Neuronal stem cell (in vitro differentiated cells): ENCODE results near the gene PFDN6.

Source experiments
- DNase-seq: peaks from one replicate; pipeline ENCODE4 v3.0.0-alpha.2; 2013; ENCODE audit warnings: low spot score
- H2AFZ ChIP-seq: one replicate; pipeline ENCODE4 v1.6.1; 2013; ENCODE audit warnings: mild to moderate bottlenecking, low read length, inconsistent platforms
- H2AK5ac ChIP-seq: 2 replicates; pipeline ENCODE4 v1.6.1; 2013; ENCODE audit warnings: low read depth, mild to moderate bottlenecking, inconsistent platforms, low read length, moderate library complexity, mixed read lengths
- H2BK120ac ChIP-seq: 2 replicates; pipeline ENCODE4 v1.6.1; 2013; ENCODE audit warnings: low read depth, mild to moderate bottlenecking, inconsistent platforms, low read length, moderate library complexity, mixed read lengths
- H2BK12ac ChIP-seq: one replicate; pipeline ENCODE4 v1.6.1; 2013; ENCODE audit warnings: low read length, inconsistent platforms
- H2BK15ac ChIP-seq: 2 replicates; pipeline ENCODE4 v1.6.1; 2013; ENCODE audit warnings: mild to moderate bottlenecking, low read length, inconsistent platforms, mixed read lengths
- H2BK5ac ChIP-seq: one replicate; pipeline ENCODE4 v1.6.1; 2013; ENCODE audit warnings: inconsistent platforms, mild to moderate bottlenecking, low read length, moderate library complexity
- H3K14ac ChIP-seq: one replicate; pipeline ENCODE4 v1.6.1; 2013; ENCODE audit warnings: low read length, inconsistent platforms
- H3K18ac ChIP-seq: 2 replicates; pipeline ENCODE4 v1.6.1; 2013; ENCODE audit warnings: low read length, inconsistent platforms
- H3K23ac ChIP-seq: 2 replicates; pipeline ENCODE4 v1.6.1; 2013; ENCODE audit warnings: low read depth, mild to moderate bottlenecking, mixed read lengths, low read length, inconsistent platforms; ENCODE audit not compliant: poor library complexity
- H3K27ac ChIP-seq: replicated peaks from 3 replicates; pipeline ENCODE4 v1.5.1; 2013; ENCODE audit warnings: low read length, inconsistent platforms
- H3K27me3 ChIP-seq, 3 experiments: 2 replicates each; pipeline ENCODE4 v1.6.1; 2013; ENCODE audit warnings: low read length in 3 of 3, mild to moderate bottlenecking in 2 of 3, inconsistent platforms in 1 of 3, low read depth in 1 of 3, mixed read lengths in 1 of 3, moderate library complexity in 1 of 3; ENCODE audit not compliant: control insufficient read depth in 3 of 3, insufficient read depth in 3 of 3
- H3K36me3 ChIP-seq, 2 donors: replicated peaks in 1 of 2; 2 replicates each; pipeline ENCODE4 v1.6.1; 2013; ENCODE audit warnings: low read length in 2 of 2; ENCODE audit not compliant: control insufficient read depth in 2 of 2, insufficient read depth in 2 of 2
- H3K4ac ChIP-seq: 2 replicates; pipeline ENCODE4 v1.6.1; 2013; ENCODE audit warnings: inconsistent platforms, mild to moderate bottlenecking, low read length, moderate library complexity
- H3K4me1 ChIP-seq, 2 donors: 1 replicate in 1 of 2; 2 replicates in 1 of 2; pipeline ENCODE4 v1.6.1; 2013; ENCODE audit warnings: low read length in 2 of 2, low read depth in 1 of 2; ENCODE audit not compliant: control insufficient read depth in 2 of 2, insufficient read depth in 1 of 2
- H3K4me2 ChIP-seq: one replicate; pipeline ENCODE4 v1.6.1; 2013; ENCODE audit warnings: mild to moderate bottlenecking, low read length, inconsistent platforms; ENCODE audit not compliant: insufficient read depth, poor library complexity, severe bottlenecking
- H3K4me3 ChIP-seq, 2 donors: 2 replicates each; pipeline ENCODE4 v1.5.1; 2013; ENCODE audit warnings: low read length in 2 of 2, mild to moderate bottlenecking in 2 of 2, inconsistent platforms in 1 of 2, moderate library complexity in 1 of 2
- H3K79me1 ChIP-seq: one replicate; pipeline ENCODE4 v1.6.1; 2013; ENCODE audit warnings: low read depth, mild to moderate bottlenecking, inconsistent platforms, low read length, moderate library complexity
- H3K9ac ChIP-seq: one replicate; pipeline ENCODE4 v1.6.1; 2013; ENCODE audit warnings: mild to moderate bottlenecking, low read depth, low read length, inconsistent platforms; ENCODE audit not compliant: poor library complexity
- H3K9me3 ChIP-seq, 2 donors: replicated peaks in 1 of 2; 2 replicates each; pipeline versions ENCODE3 to v1.6.1; 2013; ENCODE audit warnings: low read length in 2 of 2, mild to moderate bottlenecking in 2 of 2, inconsistent platforms in 1 of 2, low read depth in 1 of 2, mixed read lengths in 1 of 2, moderate library complexity in 1 of 2; ENCODE audit not compliant: control insufficient read depth in 2 of 2, insufficient read depth in 1 of 2
- H4K8ac ChIP-seq: one replicate; pipeline ENCODE4 v1.6.1; 2013; ENCODE audit warnings: low read depth, mild to moderate bottlenecking, inconsistent platforms, low read length, moderate library complexity
- H4K91ac ChIP-seq: one replicate; pipeline ENCODE4 v1.6.1; 2013; ENCODE audit warnings: low read length, low read depth, mild to moderate bottlenecking, inconsistent platforms; ENCODE audit not compliant: poor library complexity
- WGBS, 2 donors: extraction: QIAGEN DNeasy Blood & Tissue Kit; methylation state at CpG; one replicate each; pipeline ENCODE4 v1.1.7; 2013; ENCODE audit warnings: missing lambda C conversion rate in 2 of 2, mixed read lengths in 1 of 2; ENCODE audit not compliant: insufficient read length in 2 of 2, insufficient replicate concordance in 1 of 2; ENCODE audit errors: extremely low coverage in 2 of 2; 5-methylcytosine and 5-hydroxymethylcytosine counted together

Gene PFDN6

GRCh38 chr6:33301877-33302276 is 12.5 kb downstream of the PFDN6 start:
- H2BK5ac ChIP-seq, result no peak overlapping the region
- DNase-seq, result no peak
- no peak overlapping the region for H3K4me2 ChIP-seq
- no CpG with 5 or more reads among the region's 3 CpGs for WGBS, 2 donors
- H4K8ac ChIP-seq, result no peak overlapping the region
- H2BK15ac ChIP-seq, result no peak overlapping the region
- H3K4me1 ChIP-seq, result peaks cover 4 to 6% of the 10 kb centered on the region in 2 donors
- no peak overlapping the region for H3K18ac ChIP-seq
- no peak overlapping the region for H2BK120ac ChIP-seq
- H3K14ac ChIP-seq, result no peak overlapping the region
- no peak overlapping the region for H4K91ac ChIP-seq
- no peak overlapping the region for H3K4ac ChIP-seq
- no peak overlapping the region for H2BK12ac ChIP-seq
- H3K79me1 ChIP-seq, result peaks cover 5% of the 10 kb centered on the region
- H3K23ac ChIP-seq, result no peak overlapping the region
- H3K27ac ChIP-seq, result no peak overlapping the region
- H3K36me3 ChIP-seq, result peaks cover 1 to 40% of the 10 kb centered on the region in 2 donors
- no peaks in the 10 kb centered on the region for H3K9me3 ChIP-seq
- no peak overlapping the region for H3K9ac ChIP-seq
- H2AK5ac ChIP-seq, result no peak overlapping the region
- no peak overlapping the region for H2AFZ ChIP-seq
- H3K27me3 ChIP-seq, result no peaks in the 10 kb centered on the region
- no peak overlapping the region for H3K4me3 ChIP-seq

DNA sequence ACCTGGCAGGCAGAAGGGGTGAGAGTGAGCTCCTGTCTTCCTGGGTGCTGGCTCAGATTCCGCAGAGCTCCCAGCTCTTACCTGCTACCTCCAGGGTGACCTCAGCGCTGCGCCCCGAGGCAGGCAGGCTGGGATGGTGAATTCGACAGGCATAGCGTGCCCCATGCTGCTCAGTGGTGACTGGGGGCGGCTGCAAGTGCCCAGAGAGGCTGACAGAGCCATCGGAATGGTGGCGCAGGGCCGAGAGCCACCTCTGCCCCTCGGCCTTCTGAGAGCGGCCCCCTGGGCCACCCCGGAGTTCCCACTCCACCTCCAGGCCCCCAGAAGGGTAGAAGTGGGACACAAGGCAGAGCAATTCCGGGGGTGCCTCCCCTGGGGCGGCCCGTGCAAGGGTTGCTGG is 14.8 kb downstream of the PFDN6 start:
- Histone ChIP-seq H4K8ac (no peak overlapping the region), H3K4me1 (no peaks in the 10 kb centered on the region)
- no CpG with 5 or more reads among the region's 16 CpGs for WGBS, 2 donors

GRCh38 chr6:33305052-33305451 is 15.7 kb downstream of the PFDN6 start:
- H2AFZ ChIP-seq, result no peak overlapping the region
- peaks cover 1 to 40% of the 10 kb centered on the region in 2 donors for H3K36me3 ChIP-seq
- no peak overlapping the region for H3K9ac ChIP-seq
- no peak overlapping the region for H2AK5ac ChIP-seq
- H4K91ac ChIP-seq, result no peak overlapping the region
- no peak overlapping the region for H2BK15ac ChIP-seq
- no peak overlapping the region for H2BK12ac ChIP-seq
- no peak overlapping the region for H4K8ac ChIP-seq
- peak overlapping the region in 1 of 2 donors; percentile 35 for H3K4me3 ChIP-seq
- no peaks in the 10 kb centered on the region for H3K27me3 ChIP-seq
- no peak overlapping the region for H2BK120ac ChIP-seq
- H3K4ac ChIP-seq, result no peak overlapping the region
- no peaks in the 10 kb centered on the region for H3K9me3 ChIP-seq
- no peak overlapping the region for H3K14ac ChIP-seq
- no peak overlapping the region for H3K4me2 ChIP-seq
- WGBS, 2 donors, result no CpG with 5 or more reads among the region's 8 CpGs
- no peak for DNase-seq
- peak overlapping the region; percentile 4 for H2BK5ac ChIP-seq
- H3K4me1 ChIP-seq, result no peaks in the 10 kb centered on the region
- H3K18ac ChIP-seq, result no peak overlapping the region
- H3K79me1 ChIP-seq, result peaks cover under 1% of the 10 kb centered on the region
- H3K23ac ChIP-seq, result no peak overlapping the region
- no peak overlapping the region for H3K27ac ChIP-seq

More for the DNA sequence above, 14.8 kb downstream of the PFDN6 start:
- H3K27me3 ChIP-seq, result no peaks in the 10 kb centered on the region
- DNase-seq, result no peak
- H2BK120ac ChIP-seq, result no peak overlapping the region
- H4K91ac ChIP-seq, result no peak overlapping the region
- H3K79me1 ChIP-seq, result peaks cover 3% of the 10 kb centered on the region
- H2AK5ac ChIP-seq, result peak overlapping the region; percentile 45
- H3K36me3 ChIP-seq, result peaks cover 1 to 40% of the 10 kb centered on the region in 2 donors
- H3K4ac ChIP-seq, result no peak overlapping the region
- peak overlapping the region; percentile 43 for H2BK5ac ChIP-seq
- H3K27ac ChIP-seq, result no peak overlapping the region
- H3K9me3 ChIP-seq, result no peaks in the 10 kb centered on the region
- H3K18ac ChIP-seq, result no peak overlapping the region
- no peak overlapping the region for H3K14ac ChIP-seq
- no peak overlapping the region for H3K4me3 ChIP-seq
- no peak overlapping the region for H2BK15ac ChIP-seq
- H2AFZ ChIP-seq, result no peak overlapping the region
- peak overlapping the region; percentile 15 for H3K9ac ChIP-seq
- H2BK12ac ChIP-seq, result no peak overlapping the region
- no peak overlapping the region for H3K4me2 ChIP-seq
- H3K23ac ChIP-seq, result peak overlapping the region; percentile 47

DNA sequence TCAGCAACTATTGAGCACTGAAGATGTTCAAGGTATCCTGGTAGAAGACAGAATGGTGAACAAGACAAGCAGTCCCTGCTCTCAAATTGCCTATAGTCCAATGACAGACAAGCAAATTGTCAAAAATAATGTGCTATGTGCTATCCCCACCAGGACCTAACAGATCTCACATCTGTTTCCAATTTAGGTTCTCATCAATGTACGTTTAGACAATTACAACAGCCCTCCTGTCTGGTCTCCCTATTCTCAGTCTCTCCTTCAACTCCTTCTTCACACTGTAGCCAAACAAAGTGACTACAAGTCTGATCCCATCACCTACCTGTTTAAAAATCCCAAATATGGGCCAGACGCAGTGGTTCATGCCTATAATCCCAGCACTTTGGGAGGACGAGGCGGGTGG is 17.0 kb downstream of the PFDN6 start:
- Histone ChIP-seq H3K9ac (no peak overlapping the region), H3K14ac (no peak overlapping the region), H3K79me1 (no peaks in the 10 kb centered on the region), H4K91ac (no peak overlapping the region), H3K4me3 (no peak overlapping the region), H3K4me1 (no peaks in the 10 kb centered on the region), H3K4me2 (no peak overlapping the region), H2BK12ac (no peak overlapping the region), H2BK15ac (no peak overlapping the region), H3K4ac (no peak overlapping the region), H3K27me3 (no peaks in the 10 kb centered on the region), H3K27ac (no peak overlapping the region), H4K8ac (no peak overlapping the region), H2BK120ac (no peak overlapping the region), H3K18ac (no peak overlapping the region), H2AFZ (no peak overlapping the region), H2AK5ac (no peak overlapping the region), H3K9me3 (no peaks in the 10 kb centered on the region), H3K23ac (no peak overlapping the region), H2BK5ac (no peak overlapping the region), H3K36me3 (peaks cover 1 to 40% of the 10 kb centered on the region in 2 donors)
- no CpG with 5 or more reads among the region's 4 CpGs for WGBS, 2 donors
- no peak for DNase-seq
